IMR-90 (cell line): ENCODE measurements around the gene ISOC2.

Source experiments
- BHLHE40 ChIP-seq: fragments of 150-350 bp; IDR thresholded peaks from 2 replicates; pipeline ENCODE4 v1.6.1; 2016; ENCODE audit warnings: mild to moderate bottlenecking, low read depth, low read length
- CEBPB ChIP-seq: IDR thresholded peaks from 2 replicates; pipeline ENCODE4 v1.6.1; 2012; ENCODE audit warnings: low read depth, low read length, improper control_type of control experiment
- ELK1 ChIP-seq: fragments of 150-350 bp; IDR thresholded peaks from 2 replicates; pipeline ENCODE4 v1.6.1; 2016; ENCODE audit warnings: low read depth, mild to moderate bottlenecking, low read length, moderate library complexity, borderline replicate concordance
- MAZ ChIP-seq: IDR thresholded peaks from 2 replicates; pipeline ENCODE4 v1.6.1; 2012; ENCODE audit warnings: low read depth, mild to moderate bottlenecking, low read length, improper control_type of control experiment, moderate library complexity, borderline replicate concordance
- POLR2A ChIP-seq: IDR thresholded peaks from 2 replicates; pipeline ENCODE4 v1.6.1; 2012; ENCODE audit warnings: mild to moderate bottlenecking, low read depth, low read length
- RAD21 ChIP-seq: IDR thresholded peaks from 2 replicates; pipeline ENCODE4 v1.6.1; 2012; ENCODE audit warnings: low read length, improper control_type of control experiment
- RCOR1 ChIP-seq: IDR thresholded peaks from 2 replicates; pipeline ENCODE4 v1.6.1; 2012; ENCODE audit warnings: mild to moderate bottlenecking, low read length, improper control_type of control experiment; ENCODE audit not compliant: insufficient replicate concordance
- TF ChIP-seq, protein P1 (sequence below): conservative IDR thresholded peaks from 2 replicates; pipeline ENCODE4 v1.5.1; 2012; ENCODE audit warnings: mild to moderate bottlenecking, low read depth, low read length, improper control_type of control experiment
- TF ChIP-seq, protein P2 (sequence below): fragments of 150-350 bp; IDR thresholded peaks from 2 replicates; pipeline ENCODE4 v1.6.1; 2017; ENCODE audit warnings: mild to moderate bottlenecking, antibody characterized with exemption, low read length, low read depth

GRCh38 chr19:55483706-55484592, 22.5 kb upstream of the ISOC2 start:
- TF ChIP-seq, protein P1, sequence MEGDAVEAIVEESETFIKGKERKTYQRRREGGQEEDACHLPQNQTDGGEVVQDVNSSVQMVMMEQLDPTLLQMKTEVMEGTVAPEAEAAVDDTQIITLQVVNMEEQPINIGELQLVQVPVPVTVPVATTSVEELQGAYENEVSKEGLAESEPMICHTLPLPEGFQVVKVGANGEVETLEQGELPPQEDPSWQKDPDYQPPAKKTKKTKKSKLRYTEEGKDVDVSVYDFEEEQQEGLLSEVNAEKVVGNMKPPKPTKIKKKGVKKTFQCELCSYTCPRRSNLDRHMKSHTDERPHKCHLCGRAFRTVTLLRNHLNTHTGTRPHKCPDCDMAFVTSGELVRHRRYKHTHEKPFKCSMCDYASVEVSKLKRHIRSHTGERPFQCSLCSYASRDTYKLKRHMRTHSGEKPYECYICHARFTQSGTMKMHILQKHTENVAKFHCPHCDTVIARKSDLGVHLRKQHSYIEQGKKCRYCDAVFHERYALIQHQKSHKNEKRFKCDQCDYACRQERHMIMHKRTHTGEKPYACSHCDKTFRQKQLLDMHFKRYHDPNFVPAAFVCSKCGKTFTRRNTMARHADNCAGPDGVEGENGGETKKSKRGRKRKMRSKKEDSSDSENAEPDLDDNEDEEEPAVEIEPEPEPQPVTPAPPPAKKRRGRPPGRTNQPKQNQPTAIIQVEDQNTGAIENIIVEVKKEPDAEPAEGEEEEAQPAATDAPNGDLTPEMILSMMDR = no peak
- TF ChIP-seq ELK1 (no peak), POLR2A (no peak), CEBPB (no peak), BHLHE40 (no peak), RCOR1 (no peak), MAZ (no peak), RAD21 (no peak)
- TF ChIP-seq, protein P2, sequence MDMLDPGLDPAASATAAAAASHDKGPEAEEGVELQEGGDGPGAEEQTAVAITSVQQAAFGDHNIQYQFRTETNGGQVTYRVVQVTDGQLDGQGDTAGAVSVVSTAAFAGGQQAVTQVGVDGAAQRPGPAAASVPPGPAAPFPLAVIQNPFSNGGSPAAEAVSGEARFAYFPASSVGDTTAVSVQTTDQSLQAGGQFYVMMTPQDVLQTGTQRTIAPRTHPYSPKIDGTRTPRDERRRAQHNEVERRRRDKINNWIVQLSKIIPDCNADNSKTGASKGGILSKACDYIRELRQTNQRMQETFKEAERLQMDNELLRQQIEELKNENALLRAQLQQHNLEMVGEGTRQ = no peak
